Activated naive CD4-positive, alpha-beta T cell treated with Interleukin-2 at 50 U/mL for 16 hours (primary cell): ENCODE measurements around the gene ATP6V1F.
A peak's percentile ranks its signal among the peaks of the same experiment; 100 is the strongest.

Experiments
- DNase-seq: peaks from one replicate; pipeline ENCODE4 v3.0.0-alpha.2; 2020

The ATP6V1F gene

DNA sequence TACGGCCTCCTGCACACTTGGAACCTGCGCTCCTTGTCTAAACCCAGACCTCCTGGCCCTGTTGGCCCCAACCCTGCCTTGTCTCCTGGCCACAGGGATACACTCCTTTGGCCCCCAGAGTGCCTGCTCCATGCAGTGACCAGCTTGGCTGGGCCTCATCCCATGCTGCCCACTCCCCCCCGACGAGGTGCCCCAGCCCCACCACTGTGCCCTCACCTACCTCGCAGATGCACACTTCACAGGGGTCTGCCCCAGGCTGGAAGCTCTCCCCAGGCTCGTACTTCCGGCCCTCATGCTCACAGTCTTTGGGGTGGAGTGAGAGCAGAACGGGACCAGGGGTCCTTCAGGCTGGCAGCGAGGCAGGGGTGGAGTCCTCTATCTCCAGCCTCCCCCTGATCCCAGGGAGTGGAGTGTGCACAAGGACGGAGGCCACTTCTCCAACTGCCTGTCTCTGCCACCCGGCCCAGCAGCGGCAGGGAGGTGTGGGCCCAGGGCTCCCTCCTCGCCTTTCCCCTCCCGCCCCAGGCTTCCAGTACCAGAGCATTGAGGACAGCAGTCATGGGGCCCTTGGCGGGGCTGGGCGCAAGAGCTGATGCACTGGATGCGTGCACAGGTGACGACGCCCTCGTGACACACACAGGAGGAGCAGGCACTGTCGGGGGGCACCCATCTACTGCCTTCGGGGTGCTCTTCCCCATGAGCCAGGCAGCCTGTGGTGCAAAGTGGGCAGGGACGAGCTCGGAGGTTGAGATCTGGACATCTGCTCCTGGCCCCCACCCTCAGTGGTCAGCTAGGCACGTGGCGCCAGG is 22.1 kb downstream of the ATP6V1F start:
- DNase-seq, result no peak

GRCh38 chr7:128885370-128886187 is 22.9 kb downstream of the ATP6V1F start:
- no peak for DNase-seq

GRCh38 chr7:128886391-128887168 is 23.9 kb downstream of the ATP6V1F start:
- DNase-seq, result no peak

GRCh38 chr7:128887169-128888038 is 24.7 kb downstream of the ATP6V1F start:
- no peak for DNase-seq

GRCh38 chr7:128888039-128888755 is 25.5 kb downstream of the ATP6V1F start:
- DNase-seq, result no peak

GRCh38 chr7:128888756-128889095 is 26.1 kb downstream of the ATP6V1F start:
- DNase-seq, result no peak

DNA sequence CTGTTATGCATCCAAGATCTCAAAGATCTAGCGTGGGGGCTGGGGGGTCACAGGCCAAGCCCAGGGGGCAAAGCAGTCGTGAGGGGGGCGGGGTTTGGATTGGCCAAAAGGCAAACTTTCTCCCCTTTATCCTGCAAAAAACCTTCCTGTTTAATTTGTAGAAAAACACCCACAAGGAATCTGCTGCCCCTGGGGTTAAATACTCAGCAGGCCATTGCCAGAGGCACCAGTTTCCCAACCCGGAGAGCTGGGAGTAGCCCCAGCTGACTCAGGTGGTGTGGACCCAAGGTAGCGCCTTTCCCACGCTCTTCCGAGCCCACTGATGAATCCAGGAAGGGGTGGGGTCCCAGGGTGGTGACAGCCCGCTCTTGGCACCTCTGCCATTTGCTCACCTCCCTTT is 26.5 kb downstream of the ATP6V1F start:
- DNase-seq, result no peak

DNA sequence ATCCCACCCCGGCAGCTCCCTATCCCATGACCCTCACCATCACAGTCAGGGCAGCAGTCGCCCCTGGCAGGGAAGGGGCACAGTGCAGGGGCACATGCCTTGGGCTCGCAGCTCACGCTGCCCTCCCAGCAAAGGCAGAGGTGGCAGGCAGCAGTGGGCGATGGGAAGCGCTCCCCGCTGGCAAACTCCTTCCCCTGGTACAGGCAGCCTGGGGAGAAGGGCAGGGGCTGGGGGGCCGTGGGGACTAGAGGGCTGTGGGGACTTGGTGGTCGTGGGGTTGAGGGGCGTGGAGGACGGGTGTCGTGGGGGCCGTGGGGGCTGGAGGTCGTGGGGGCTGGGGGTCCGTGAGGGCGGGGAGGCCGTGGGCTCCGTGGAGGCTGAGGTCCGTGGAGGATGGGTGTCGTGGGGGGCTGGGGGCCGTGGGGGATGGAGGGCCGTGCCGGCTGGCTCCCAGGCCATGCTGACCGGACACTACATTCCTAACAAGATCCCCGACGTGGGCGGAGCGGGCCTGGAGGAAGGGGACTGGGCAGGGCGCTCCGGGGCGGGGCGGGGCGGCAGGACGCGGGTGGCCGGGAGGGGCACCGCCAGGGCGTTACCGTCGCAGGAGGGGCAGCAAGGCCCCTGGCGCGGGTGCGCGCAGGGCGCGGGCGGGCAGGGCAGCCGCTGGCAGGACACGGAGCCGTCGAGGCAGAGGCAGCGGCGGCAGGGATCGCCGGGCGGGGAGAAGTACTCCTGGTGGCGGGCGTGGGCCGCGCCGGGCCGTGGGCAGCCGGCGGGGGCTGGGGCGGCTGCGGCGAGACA is 27.9 kb downstream of the ATP6V1F start:
- no peak for DNase-seq

- peak; percentile 33 for DNase-seq
Observed at GRCh38 chr7:128891110-128891941, 28.7 kb downstream of the ATP6V1F start.

- DNase-seq, result no peak
Observed at GRCh38 chr7:128891942-128892269, 29.2 kb downstream of the ATP6V1F start.

DNA sequence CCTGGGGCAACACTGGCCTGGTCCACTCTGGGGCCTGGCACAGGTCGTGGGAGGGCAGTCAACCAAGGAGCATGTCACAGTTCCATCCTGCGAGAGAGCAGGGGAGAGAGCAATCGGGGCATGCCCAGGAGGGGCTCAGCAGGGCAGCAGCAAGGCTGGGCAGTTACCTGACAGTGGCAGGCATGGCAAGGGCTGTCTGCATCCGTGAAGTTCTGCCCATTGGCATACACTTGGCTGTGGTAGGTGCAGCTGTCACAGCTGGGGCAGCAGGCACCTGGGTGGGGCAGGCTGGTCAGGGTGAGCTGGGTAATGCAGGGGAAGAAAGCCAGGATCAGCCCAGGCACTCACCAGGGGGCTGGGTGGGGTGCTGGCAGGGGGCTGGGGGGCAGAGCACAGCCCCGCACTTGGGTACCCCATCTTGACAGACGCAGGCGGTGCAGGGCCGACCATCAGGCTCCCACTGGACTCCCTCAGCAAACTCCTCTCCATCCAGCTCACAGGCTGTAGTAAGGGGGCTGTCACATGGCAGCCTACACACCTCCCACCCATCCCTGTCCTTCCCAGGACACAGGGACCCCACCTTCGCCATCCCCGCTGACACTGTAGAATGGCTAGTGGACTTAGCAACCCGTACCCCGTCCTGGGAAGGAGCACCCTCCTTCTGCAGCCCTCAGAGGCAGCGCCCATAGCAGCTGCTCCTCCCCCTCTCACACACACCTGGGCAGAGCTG is 30.0 kb downstream of the ATP6V1F start:
- no peak for DNase-seq

GRCh38 chr7:128893251-128894100 is 30.8 kb downstream of the ATP6V1F start:
- DNase-seq, result no peak

DNA sequence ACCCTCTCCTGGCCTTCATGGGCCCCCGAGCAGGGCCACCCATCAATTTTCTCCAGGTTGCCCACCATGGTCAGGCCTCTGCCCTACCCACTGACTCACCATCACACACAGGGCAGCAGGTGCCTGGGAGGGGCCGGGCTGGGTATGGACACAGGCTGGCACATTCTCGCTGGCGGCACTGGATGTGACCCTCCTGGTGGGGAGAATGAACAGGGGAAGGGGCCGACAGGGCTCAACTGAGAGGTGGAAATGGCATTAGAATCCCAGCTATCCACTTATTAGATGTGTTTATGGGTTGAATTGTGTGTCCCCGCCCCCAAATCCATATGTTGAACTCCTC is 31.4 kb downstream of the ATP6V1F start:
- DNase-seq, result no peak

- DNase-seq, result no peak
Observed at GRCh38 chr7:128895320-128895719, 32.7 kb downstream of the ATP6V1F start.

GRCh38 chr7:128899392-128899791 is 36.7 kb downstream of the ATP6V1F start:
- no peak for DNase-seq

DNA sequence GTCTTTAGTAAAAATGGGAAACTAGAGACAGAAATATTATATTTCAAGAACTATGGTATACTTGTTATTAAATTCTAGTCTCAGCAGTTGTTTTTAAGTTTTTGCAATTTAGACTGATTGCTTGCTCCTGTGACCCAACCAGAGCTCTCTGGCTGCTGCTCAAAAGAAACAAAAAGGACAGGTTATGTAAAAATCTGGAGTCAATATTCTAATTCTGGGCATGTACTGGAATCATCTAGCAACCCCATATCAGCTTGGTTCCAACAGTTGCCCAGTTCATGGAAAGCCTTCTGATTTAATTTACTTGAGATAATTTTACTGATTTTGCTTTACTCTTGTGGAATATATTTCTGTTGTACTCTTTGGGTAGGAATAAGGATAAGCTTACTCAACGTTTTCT is 37.6 kb downstream of the ATP6V1F start:
- no peak for DNase-seq

DNA sequence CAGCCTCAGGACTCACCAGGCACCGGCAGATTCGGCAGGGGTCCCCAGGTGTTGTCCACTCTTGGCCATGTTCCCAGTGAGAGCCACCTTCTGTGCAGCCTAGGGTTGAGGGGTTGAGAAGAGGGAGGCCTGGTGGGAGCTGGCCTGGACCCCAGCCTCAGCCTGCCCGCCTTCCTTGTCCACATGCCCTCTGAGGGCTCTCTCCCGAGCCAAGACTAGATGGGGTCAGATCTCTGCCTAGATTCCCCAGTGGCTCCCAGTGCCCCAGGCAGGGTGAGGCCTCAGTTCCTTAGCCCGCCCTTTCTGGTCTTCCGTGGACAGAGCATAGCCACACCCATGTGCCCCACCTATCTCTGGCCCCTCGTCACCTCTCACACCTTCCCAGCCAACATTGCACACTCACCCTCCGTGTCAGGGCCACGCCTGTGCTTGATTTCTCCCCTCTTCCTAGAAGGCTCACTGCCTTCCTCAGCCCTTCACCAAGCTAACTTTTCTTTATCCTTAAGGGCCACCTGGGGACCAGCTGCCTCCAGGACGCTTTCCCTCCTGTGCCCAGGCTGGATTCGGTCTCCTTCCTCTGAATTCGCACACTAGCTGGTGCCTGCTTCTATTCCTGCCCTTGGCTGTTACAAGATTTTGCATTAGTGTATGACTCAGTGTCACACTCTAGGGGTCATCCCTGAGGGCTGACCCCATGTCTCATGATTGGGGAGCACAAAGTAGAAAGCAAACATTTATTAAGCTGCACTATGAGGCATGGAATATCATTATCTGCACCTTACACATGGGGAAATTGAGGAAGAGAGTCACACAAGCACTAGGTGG is 40.3 kb downstream of the ATP6V1F start:
- DNase-seq, result no peak
